CD8-positive, alpha-beta memory T cell (primary cell): Measurements from ENCODE around the gene PRRT2. TPM values are rescaled to one million over a fixed set of nuclear protein-coding genes. Genes with fewer than 3 reads are reported as not detected.
A peak's percentile ranks its signal among the peaks of the same experiment; 100 is the strongest.
"Not testable (repeated sequence)": the region's sequence is repeated elsewhere in the genome, so short reads cannot be mapped to it uniquely, and the experiment has no call there.

Experiments
- CTCF ChIA-PET: fragments of 350-600 bp; sonication (Branson Sonifier 250); formaldehyde crosslinking; loops from one replicate; lab custom pipeline; 2021; ENCODE audit warnings: antibody characterized with exemption; lab: Charles Lee
- POLR2A ChIA-PET: fragments of 350-600 bp; sonication (Branson Sonifier 250); formaldehyde crosslinking; loops from one replicate; lab custom pipeline; 2021; ENCODE audit warnings: antibody characterized with exemption; lab: Charles Lee
- DNase-seq, 5 donors: peaks; one replicate each; pipeline versions ENCODE4 v3.0.0 to v3.0.0-alpha.2; 2020 to 2022; ENCODE audit warnings: mixed read lengths in 1 of 5
- H3K27ac ChIP-seq: one replicate; pipeline ENCODE4 v1.7.0; 2013; ENCODE audit warnings: low read depth, mild to moderate bottlenecking, low read length, moderate library complexity
- H3K27me3 ChIP-seq: 2 replicates; pipeline ENCODE4 v1.7.0; 2013; ENCODE audit warnings: low read length, mild to moderate bottlenecking; ENCODE audit not compliant: insufficient read depth, poor library complexity, severe bottlenecking
- H3K36me3 ChIP-seq: 2 replicates; pipeline ENCODE4 v1.7.0; 2013; ENCODE audit warnings: mild to moderate bottlenecking, low read length, moderate library complexity; ENCODE audit not compliant: insufficient read depth
- H3K4me1 ChIP-seq: 2 replicates; pipeline ENCODE4 v1.7.0; 2013; ENCODE audit warnings: mild to moderate bottlenecking, low read length, moderate library complexity; ENCODE audit not compliant: insufficient read depth
- H3K4me3 ChIP-seq: 2 replicates; pipeline ENCODE4 v1.7.0; 2013; ENCODE audit warnings: mild to moderate bottlenecking, low read length
- H3K9me3 ChIP-seq: 2 replicates; pipeline ENCODE4 v1.7.0; 2013; ENCODE audit warnings: mild to moderate bottlenecking, low read length
- H3K27ac Mint-ChIP-seq, 8 donors: one replicate each; pipeline ENCODE4 v1.8.0; 2020 to 2021; ENCODE audit warnings: mixed read lengths in 8 of 8, mild to moderate bottlenecking in 6 of 8, inconsistent platforms in 3 of 8, moderate library complexity in 3 of 8
- H3K27me3 Mint-ChIP-seq, 2 donors: one replicate each; pipeline ENCODE4 v1.8.0; 2020 to 2021; ENCODE audit warnings: mixed read lengths in 2 of 2, mild to moderate bottlenecking in 1 of 2, moderate library complexity in 1 of 2
- H3K36me3 Mint-ChIP-seq, 3 donors: one replicate each; pipeline ENCODE4 v1.8.0; 2020 to 2021; ENCODE audit warnings: mixed read lengths in 3 of 3, inconsistent platforms in 1 of 3, mild to moderate bottlenecking in 1 of 3
- H3K4me1 Mint-ChIP-seq, 3 donors: one replicate each; pipeline ENCODE4 v1.8.0; 2020 to 2021; ENCODE audit warnings: mixed read lengths in 3 of 3, inconsistent platforms in 1 of 3, mild to moderate bottlenecking in 1 of 3
- H3K4me3 Mint-ChIP-seq, 7 donors: one replicate each; pipeline ENCODE4 v1.8.0; 2020 to 2021; ENCODE audit warnings: mixed read lengths in 7 of 7, mild to moderate bottlenecking in 6 of 7, moderate library complexity in 4 of 7, inconsistent platforms in 2 of 7
- H3K9me3 Mint-ChIP-seq, 5 donors: one replicate each; pipeline ENCODE4 v1.8.0; 2020 to 2022; ENCODE audit warnings: mixed read lengths in 5 of 5, mild to moderate bottlenecking in 3 of 5, moderate library complexity in 2 of 5, inconsistent platforms in 1 of 5
- polyA plus RNA-seq: library from polyadenylated mRNA; unstranded; fragments of 300-500 nt; fragmentation: Illumina TruSeq; gene quantifications from one replicate; pipeline ENCODE4 v1.2.3, GENCODE V29; 2021
- total RNA-seq, 2 experiments: library from RNA; stranded (reverse); gene quantifications; one replicate each; pipeline ENCODE4 v1.2.3, GENCODE V29; 2021

The PRRT2 gene
- total and polyA plus RNA-seq, 3 experiments from 2014 or later, result 0.18 to 1.3 (median 1.2) TPM

DNA sequence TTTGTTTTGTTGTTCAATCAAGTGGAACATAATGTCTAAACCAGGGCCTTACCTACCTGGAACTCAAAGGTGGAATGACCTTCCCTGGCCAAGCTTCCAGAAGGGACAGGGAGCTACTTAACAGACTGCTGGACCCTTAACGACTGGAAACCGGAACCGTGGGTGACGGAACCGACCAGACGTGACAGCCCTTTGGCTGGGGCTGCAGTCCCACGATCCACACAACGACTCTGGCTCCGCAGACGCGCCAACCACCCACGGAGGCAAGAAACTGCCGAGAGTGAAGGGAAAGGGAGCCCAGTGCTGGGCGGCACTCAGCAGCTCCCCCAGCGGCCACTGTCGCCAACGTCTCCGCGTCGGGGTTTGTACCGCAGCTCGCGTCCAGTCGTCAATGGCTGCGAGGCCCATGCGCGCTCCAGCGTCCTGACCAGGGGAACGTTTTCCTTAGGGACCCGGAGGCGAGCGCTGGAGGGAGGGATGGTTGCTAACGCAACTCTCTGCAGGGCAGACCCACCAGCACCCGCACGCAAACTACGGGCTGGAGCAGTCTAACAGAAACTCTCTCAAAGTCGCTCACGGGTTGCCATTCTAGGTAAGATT lies 27.0 kb upstream of the PRRT2 start:
- Histone ChIP-seq H3K36me3 (no peaks in the 10 kb centered on the region), H3K27ac (no peak overlapping the region), H3K27me3 (no peaks in the 10 kb centered on the region), H3K4me3 (peak overlapping the region; percentile 33), H3K9me3 (no peaks in the 10 kb centered on the region), H3K4me1 (peaks cover 20% of the 10 kb centered on the region)
- H3K27me3 Mint-ChIP-seq, result peaks cover 0 to 3% of the 10 kb centered on the region in 2 donors
- no peaks in the 10 kb centered on the region for H3K9me3 Mint-ChIP-seq
- CTCF ChIA-PET, result interaction anchor here (0.6 to 5.1 kb wide), 26 partner anchors 10 to 286 kb away, joined by 3 to 53 read pairs (median 5); partner anchors contain the start of genes MVP and PAGR1
- H3K36me3 Mint-ChIP-seq, result peaks cover 0 to 2% (median 0%) of the 10 kb centered on the region in 3 donors
- DNase-seq, result peak; percentile 55 to 79 (median 62)
- H3K27ac Mint-ChIP-seq, result peak overlapping the region in 7 of 8 donors; percentile 47 to 83 (median 74)
- POLR2A ChIA-PET, result interaction anchor here (0.5 to 1.6 kb wide), 10 partner anchors 22 to 612 kb away, joined by 3 to 9 read pairs (median 4); partner anchors contain the start of genes C16orf54 and PAGR1
- peak overlapping the region; percentile 50 to 77 (median 69) for H3K4me3 Mint-ChIP-seq
- H3K4me1 Mint-ChIP-seq, result peaks cover 17 to 28% (median 27%) of the 10 kb centered on the region in 3 donors

DNA sequence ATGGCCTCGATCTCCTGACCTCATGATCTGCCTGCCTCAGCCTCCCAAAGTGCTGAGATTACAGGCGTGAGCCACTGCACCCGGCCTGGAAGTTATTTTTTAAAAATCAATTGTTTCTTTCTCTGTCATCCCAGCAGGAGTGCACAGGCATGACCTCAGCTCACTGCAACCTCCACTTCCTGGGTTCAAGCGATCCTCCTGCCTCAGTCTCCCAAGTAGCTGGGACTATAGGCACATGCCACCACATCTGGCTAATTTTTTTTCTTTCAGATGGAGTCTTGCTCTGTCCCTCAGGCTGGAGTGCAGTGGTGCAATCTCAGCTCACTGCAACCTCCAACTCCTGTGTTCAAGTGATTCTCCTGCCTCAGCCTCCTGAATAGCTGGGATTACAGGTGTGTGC lies 24.8 kb upstream of the PRRT2 start:
- H3K9me3 Mint-ChIP-seq, H3K27ac ChIP-seq, POLR2A ChIA-PET, H3K27me3 ChIP-seq, H3K36me3 ChIP-seq, H3K9me3 ChIP-seq, H3K4me3 ChIP-seq, H3K27me3 Mint-ChIP-seq: not testable (repeated sequence)
- Mint-ChIP-seq H3K4me3 (peak overlapping the region in 1 of 7 donors; percentile 10), H3K4me1 (peaks cover 34 to 44% (median 37%) of the 10 kb centered on the region in 3 donors), H3K27ac (peak overlapping the region in 1 of 8 donors; percentile 36), H3K36me3 (peaks cover 0 to 12% (median 0%) of the 10 kb centered on the region in 3 donors)
- H3K4me1 ChIP-seq, result peaks cover 31% of the 10 kb centered on the region
- CTCF ChIA-PET, result interaction anchor here (2.4 to 5.1 kb wide), 4 partner anchors 30 to 86 kb away, joined by 8 to 53 read pairs (median 24); partner anchors contain the start of gene PAGR1
- DNase-seq, result peak in 1 of 5 donors; percentile 8

DNA sequence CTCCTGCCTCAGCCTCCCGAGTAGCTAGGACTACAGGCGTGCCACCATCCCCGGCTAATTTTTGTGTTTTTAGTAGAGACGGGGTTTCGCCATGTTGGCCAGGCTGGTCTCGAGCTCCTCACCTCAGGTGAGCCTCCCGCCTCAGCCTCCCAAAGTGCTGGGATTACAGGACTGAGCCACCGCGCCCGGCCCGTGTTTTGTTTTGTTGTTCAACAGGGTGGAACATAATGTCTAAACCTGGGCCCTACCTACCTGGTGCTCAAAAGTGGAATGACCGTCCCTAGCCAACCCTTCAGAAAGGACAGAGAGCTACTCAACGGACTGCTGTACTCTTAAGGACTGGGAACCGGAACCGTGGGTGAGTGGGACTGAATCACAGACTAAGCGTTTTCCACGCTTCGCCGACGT lies 22.2 kb upstream of the PRRT2 start:
- Histone ChIP-seq H3K36me3 (no peaks in the 10 kb centered on the region), H3K4me3 (peak overlapping the region; percentile 76), H3K4me1 (peaks cover 48% of the 10 kb centered on the region), H3K27ac (peak overlapping the region; percentile 85), H3K27me3 (no peaks in the 10 kb centered on the region), H3K9me3 (no peaks in the 10 kb centered on the region)
- POLR2A ChIA-PET, result interaction anchor here (0.6 to 3.3 kb wide), 17 partner anchors 11 to 620 kb away, joined by 3 to 59 read pairs (median 7); partner anchors contain the start of genes C16orf54, MAZ, MVP and PAGR1
- Mint-ChIP-seq H3K27me3 (peaks cover 0 to 4% of the 10 kb centered on the region in 2 donors), H3K27ac (peak overlapping the region; percentile 94 to 99 (median 98)), H3K9me3 (no peaks in the 10 kb centered on the region), H3K36me3 (peaks cover 0 to 24% (median 5%) of the 10 kb centered on the region in 3 donors), H3K4me3 (peak overlapping the region; percentile 94 to 99 (median 99)), H3K4me1 (peaks cover 44 to 61% (median 48%) of the 10 kb centered on the region in 3 donors)
- no peak for DNase-seq
- CTCF ChIA-PET, result interaction anchor here (0.7 to 4.7 kb wide), 31 partner anchors 11 to 110 kb away, joined by 3 to 51 read pairs (median 6); partner anchors contain the start of genes C16orf54, CDIPT, PAGR1 and ZG16

DNA sequence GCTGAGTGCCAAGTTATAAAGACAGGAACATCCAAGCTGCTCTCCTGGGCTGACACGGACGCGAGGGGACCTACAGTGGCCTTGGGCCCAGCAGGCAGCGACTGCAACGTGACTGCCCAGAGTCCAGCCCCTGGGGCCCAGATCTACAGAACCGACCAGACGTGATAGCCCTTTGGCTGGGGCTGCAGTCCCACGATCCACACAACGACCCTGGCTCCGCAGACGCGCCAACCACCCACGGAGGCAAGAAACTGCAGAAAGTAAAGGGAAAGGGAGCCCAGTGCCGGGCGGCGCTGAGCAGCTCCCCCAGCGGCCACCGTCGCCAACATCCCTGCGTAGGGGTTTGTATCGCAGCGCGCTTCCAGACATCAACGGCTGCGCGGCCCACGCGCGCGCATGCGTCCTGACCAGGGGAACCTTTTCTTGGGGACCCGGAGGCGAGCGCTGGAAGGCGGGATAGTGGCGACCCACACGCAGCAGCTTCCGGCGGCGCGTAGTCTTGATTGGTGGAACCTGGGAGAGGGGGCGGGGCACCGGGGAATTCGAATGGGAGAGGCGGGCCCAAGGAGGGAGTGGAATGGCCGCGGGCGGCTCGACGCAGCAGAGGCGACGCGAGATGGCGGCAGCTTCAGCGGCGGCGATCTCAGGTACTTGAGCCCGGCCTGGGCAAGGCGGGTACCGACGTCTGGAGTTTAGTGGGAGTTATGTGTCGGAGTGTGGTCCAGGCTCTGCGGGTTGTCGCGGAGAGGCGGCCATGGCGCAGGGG lies 21.6 kb upstream of the PRRT2 start, which contains the start of gene KIF22:
Gene KIF22, plus strand, starts transcription at position 569 of the 766 bp plus-strand sequence. Its CDS starts 9 bp downstream, at position 578.
- Mint-ChIP-seq H3K27ac (peak within 1 kb of the TSS; percentile 94 to 99 (median 98)), H3K4me1 (peaks cover 40 to 61% (median 47%) of the 10 kb centered on the region in 3 donors), H3K4me3 (peak within 1 kb of the TSS; percentile 94 to 99 (median 99)), H3K27me3 (peaks cover 0 to 4% of the 10 kb centered on the region in 2 donors), H3K9me3 (no peaks in the 10 kb centered on the region), H3K36me3 (peaks cover 0 to 26% (median 5%) of the 10 kb centered on the region in 3 donors)
- peak; percentile 99 to 100 (median 100) for DNase-seq
- no peaks in the 10 kb centered on the region for H3K27me3 ChIP-seq
- peak within 1 kb of the TSS; percentile 85 for H3K27ac ChIP-seq
- ChIA-PET CTCF (interaction anchor here (0.7 to 4.7 kb wide), 33 partner anchors 11 to 111 kb away, joined by 3 to 51 read pairs (median 6); partner anchors contain the start of genes C16orf54, CDIPT, PAGR1 and ZG16), POLR2A (interaction anchor here (0.5 to 3.3 kb wide), 19 partner anchors 11 to 894 kb away, joined by 3 to 59 read pairs (median 6); partner anchors contain the start of genes C16orf54, MAZ, MVP and PAGR1)
- peak within 1 kb of the TSS; percentile 95 for H3K4me3 ChIP-seq
- H3K36me3 ChIP-seq, result peaks cover 5% of the 10 kb centered on the region
- peaks cover 43% of the 10 kb centered on the region for H3K4me1 ChIP-seq
- H3K9me3 ChIP-seq, result no peaks in the 10 kb centered on the region

DNA sequence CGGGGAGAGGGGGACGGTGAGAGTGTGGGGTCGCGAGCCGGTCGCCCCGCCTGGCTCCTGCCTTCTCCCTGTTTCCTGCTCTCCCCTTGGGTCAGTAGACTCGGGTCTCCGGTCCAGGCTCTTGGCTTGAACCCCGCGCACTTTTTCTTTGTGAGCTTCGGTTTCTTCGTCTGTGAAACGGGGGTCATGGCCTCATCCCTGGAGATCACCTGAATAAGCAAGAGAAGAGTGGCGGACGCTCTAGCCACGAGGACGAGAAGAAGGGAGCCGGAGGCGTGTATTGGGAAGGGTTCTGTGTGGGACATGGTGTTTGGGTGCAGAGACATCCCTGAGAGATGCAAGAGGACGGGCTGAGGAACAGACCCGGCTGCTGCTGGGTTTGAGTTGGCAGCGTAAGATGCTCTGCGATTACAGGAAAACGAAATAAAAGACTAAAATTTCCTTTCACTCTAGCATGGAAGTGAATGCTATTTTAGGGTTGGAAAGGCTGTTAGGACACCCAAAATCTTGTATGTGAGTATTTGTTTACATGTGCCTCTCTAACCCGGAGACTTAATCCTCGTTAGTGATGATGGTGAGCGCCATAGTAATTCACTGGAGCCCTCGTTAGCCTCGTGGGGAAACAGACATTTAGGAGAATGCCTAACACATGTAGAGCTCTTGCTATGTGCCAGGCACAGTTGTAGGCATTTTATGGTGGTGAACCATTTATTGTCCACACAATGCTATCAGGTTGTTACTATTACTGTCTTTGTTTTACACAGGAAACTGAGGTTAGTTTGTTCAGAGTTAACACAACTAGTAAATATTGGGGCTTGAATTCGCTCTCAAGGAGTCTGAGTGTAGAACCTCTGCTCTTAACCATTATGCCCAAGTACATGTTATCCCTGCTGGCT lies 20.8 kb upstream of the PRRT2 start:
- CTCF ChIA-PET, result interaction anchor here (0.8 to 4.7 kb wide), 29 partner anchors 10 to 111 kb away, joined by 3 to 51 read pairs (median 6); partner anchors contain the start of genes C16orf54, CDIPT, PAGR1 and ZG16
- no peak for DNase-seq

DNA sequence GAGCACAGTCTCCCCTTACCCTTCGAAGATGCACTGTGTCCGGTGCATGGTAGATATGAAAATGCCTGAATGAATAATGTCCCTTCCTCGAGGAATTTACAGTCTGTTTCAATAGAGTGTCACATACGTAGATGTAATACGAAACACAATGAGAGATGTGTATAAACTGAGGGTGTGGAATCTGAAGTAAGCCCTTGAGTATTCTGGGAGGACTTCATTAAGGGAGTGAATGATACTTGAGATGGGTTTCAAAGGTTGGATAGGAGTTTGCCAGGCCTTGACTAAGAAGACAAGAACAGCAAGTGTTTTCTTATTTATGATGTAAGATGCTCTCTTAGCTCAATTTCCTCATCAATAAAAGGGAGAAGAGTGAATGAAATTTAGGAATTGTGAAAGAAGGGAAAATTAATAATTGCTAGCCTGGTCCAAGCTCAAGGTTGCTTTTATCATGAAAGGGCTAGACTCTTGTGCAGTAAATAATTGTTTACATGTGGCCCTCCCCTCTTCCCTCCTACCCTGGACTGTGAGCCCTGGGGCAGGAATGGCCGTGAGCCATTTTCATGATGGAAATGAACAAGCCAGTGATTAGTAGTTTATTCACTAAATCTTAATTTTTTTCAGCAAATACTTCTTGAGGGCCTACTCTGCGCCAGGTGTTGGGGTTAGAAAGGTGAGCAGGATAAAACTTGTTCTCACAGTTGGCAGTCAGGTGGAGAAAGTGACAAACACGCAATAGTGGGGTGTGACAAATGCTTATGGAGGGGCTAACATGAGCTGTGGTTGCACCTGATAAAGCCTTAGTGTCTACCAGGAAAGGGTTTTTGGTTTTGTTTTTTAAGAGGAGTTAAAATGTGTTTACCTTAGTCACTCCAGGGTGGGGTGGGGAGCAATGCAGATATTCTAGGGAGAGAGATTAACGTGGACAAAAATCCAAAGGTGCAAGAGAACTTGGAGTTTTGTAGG lies 19.9 kb upstream of the PRRT2 start:
- Mint-ChIP-seq H3K36me3 (peaks cover 0 to 39% (median 5%) of the 10 kb centered on the region in 3 donors), H3K4me3 (peak overlapping the region; percentile 94 to 99 (median 99)), H3K27ac (peak overlapping the region; percentile 94 to 99 (median 98)), H3K9me3 (no peaks in the 10 kb centered on the region), H3K27me3 (peaks cover 0 to 3% of the 10 kb centered on the region in 2 donors), H3K4me1 (peaks cover 42 to 57% (median 48%) of the 10 kb centered on the region in 3 donors)
- CTCF ChIA-PET, result interaction anchor here (1.2 to 4.7 kb wide), 5 partner anchors 9 to 91 kb away, joined by 3 to 51 read pairs (median 24); no protein-coding TSS in a partner anchor
- no peaks in the 10 kb centered on the region for H3K9me3 ChIP-seq
- H3K4me3 ChIP-seq, result peak overlapping the region; percentile 95
- H3K4me1 ChIP-seq, result peaks cover 39% of the 10 kb centered on the region
- H3K36me3 ChIP-seq, result peaks cover 14% of the 10 kb centered on the region
- H3K27ac ChIP-seq, result peak overlapping the region; percentile 84
- POLR2A ChIA-PET, result interaction anchor here (0.6 to 3.3 kb wide), 4 partner anchors 15 to 141 kb away, joined by 4 to 59 read pairs (median 35); partner anchors contain the start of genes MAZ and PAGR1
- no peak for DNase-seq
- no peaks in the 10 kb centered on the region for H3K27me3 ChIP-seq

More for the DNA sequence above, 20.8 kb upstream of the PRRT2 start:
- Mint-ChIP-seq H3K9me3 (no peaks in the 10 kb centered on the region), H3K36me3 (peaks cover 0 to 30% (median 5%) of the 10 kb centered on the region in 3 donors), H3K4me3 (peak overlapping the region; percentile 94 to 99 (median 99)), H3K4me1 (peaks cover 41 to 57% (median 48%) of the 10 kb centered on the region in 3 donors), H3K27ac (peak overlapping the region; percentile 94 to 99 (median 98)), H3K27me3 (peaks cover 0 to 3% of the 10 kb centered on the region in 2 donors)
- H3K27me3 ChIP-seq, result no peaks in the 10 kb centered on the region
- H3K27ac ChIP-seq, result peak overlapping the region; percentile 84
- POLR2A ChIA-PET, result interaction anchor here (0.8 to 3.3 kb wide), 16 partner anchors 10 to 91 kb away, joined by 3 to 59 read pairs (median 8); partner anchors contain the start of genes C16orf54, MAZ, MVP and PAGR1
- peak overlapping the region; percentile 95 for H3K4me3 ChIP-seq
- peaks cover 5% of the 10 kb centered on the region for H3K36me3 ChIP-seq
- H3K9me3 ChIP-seq, result no peaks in the 10 kb centered on the region
- peaks cover 39% of the 10 kb centered on the region for H3K4me1 ChIP-seq
